Endothelial cell of umbilical vein (primary cell): ENCODE measurements around the gene PATE3. TPM values are rescaled to one million over a fixed set of nuclear protein-coding genes. Genes with fewer than 3 reads are reported as not detected.

Experiments used
- BruUV-seq: library from RNA; stranded (reverse); fragments of 400-500 nt; replicated peaks from 2 replicates; lab custom pipeline; 2021; lab: Mats Ljungman, UMichigan
- CTCF ChIA-PET: fragments of 300-600, 350-600 bp; sonication (Branson Sonifier 250); formaldehyde crosslinking; loops from one replicate; lab custom pipeline; 2021; ENCODE audit warnings: antibody characterized with exemption, inconsistent platforms; lab: Charles Lee
- POLR2A ChIA-PET: fragments of 300-600, 350-600 bp; sonication (Branson Sonifier 250); formaldehyde crosslinking; loops from one replicate; lab custom pipeline; 2021; ENCODE audit warnings: antibody characterized with exemption, inconsistent platforms; lab: Charles Lee
- DNase-seq: peaks from one replicate; pipeline ENCODE4 v3.0.0-alpha.2; 2011; ENCODE audit warnings: low read depth, low spot score
- FAIRE-seq: peaks from 2 replicates; lab custom pipeline; 2011; peaks lifted over from hg19 to GRCh38; lab: Jason Lieb, UNC
- H2AFZ ChIP-seq: 2 replicates; pipeline ENCODE4 v1.6.0; 2012; ENCODE audit warnings: low read depth, low read length, control low read depth, inconsistent platforms
- H3K27ac ChIP-seq: 2 replicates; pipeline ENCODE4 v1.5.1; 2011; ENCODE audit warnings: low read depth, mild to moderate bottlenecking, control low read depth, low read length, moderate library complexity; ENCODE audit not compliant: insufficient read depth
- H3K27me3 ChIP-seq, 2 experiments: 2 replicates each; pipeline versions ENCODE4 v1.6.0 to v1.6.1; 2011; ENCODE audit warnings: low read length in 2 of 2, mixed read lengths in 1 of 2; ENCODE audit not compliant: control insufficient read depth in 2 of 2, insufficient read depth in 2 of 2
- H3K36me3 ChIP-seq, 2 experiments: 2 replicates in 1 of 2; 3 replicates in 1 of 2; pipeline ENCODE4 v1.5.1; 2011; ENCODE audit warnings: low read length in 2 of 2, mild to moderate bottlenecking in 1 of 2, moderate library complexity in 1 of 2; ENCODE audit not compliant: control insufficient read depth in 2 of 2, insufficient read depth in 2 of 2; ENCODE audit errors: extremely low read depth in 1 of 2
- H3K4me1 ChIP-seq: 3 replicates; pipeline ENCODE4 v1.5.1; 2011; ENCODE audit warnings: mild to moderate bottlenecking, low read length; ENCODE audit not compliant: control insufficient read depth, insufficient read depth; ENCODE audit errors: extremely low read depth
- H3K4me2 ChIP-seq: 2 replicates; pipeline ENCODE4 v1.6.1; 2011; ENCODE audit warnings: low read length, control low read depth, mixed read lengths; ENCODE audit not compliant: insufficient read depth
- H3K4me3 ChIP-seq, 3 experiments: fragments of 200-600 bp in 1 of 3; sonication (generic), shearing (Covaris generic) in 1 of 3; replicated peaks in 1 of 3; 2 replicates each; pipeline ENCODE4 v1.5.1; 2011 to 2016; ENCODE audit warnings: control low read depth in 3 of 3, low read length in 3 of 3, mild to moderate bottlenecking in 2 of 3, inconsistent platforms in 1 of 3, low read depth in 1 of 3, moderate library complexity in 1 of 3; ENCODE audit not compliant: insufficient read depth in 1 of 3
- H3K79me2 ChIP-seq: 2 replicates; pipeline ENCODE4 v1.6.0; 2012; ENCODE audit warnings: low read length, inconsistent platforms; ENCODE audit not compliant: control insufficient read depth, insufficient read depth
- H3K9ac ChIP-seq: replicated peaks from 2 replicates; pipeline ENCODE3; 2011; ENCODE audit warnings: low read length, control low read depth; ENCODE audit not compliant: insufficient read depth; ENCODE audit errors: extremely low read depth
- H3K9me1 ChIP-seq: replicated peaks from 3 replicates; pipeline ENCODE4 v1.6.0; 2011; ENCODE audit warnings: mild to moderate bottlenecking, low read length; ENCODE audit not compliant: control insufficient read depth, insufficient read depth; ENCODE audit errors: extremely low read depth
- H3K9me3 ChIP-seq: replicated peaks from 2 replicates; pipeline ENCODE4 v1.5.1; 2012; ENCODE audit warnings: low read length, inconsistent platforms; ENCODE audit not compliant: control insufficient read depth, insufficient read depth
- H4K20me1 ChIP-seq: replicated peaks from 2 replicates; pipeline ENCODE3; 2011; ENCODE audit warnings: mild to moderate bottlenecking, low read length; ENCODE audit not compliant: control insufficient read depth, insufficient read depth; ENCODE audit errors: extremely low read depth
- CTCF ChIP-seq, 2 donors: IDR thresholded peaks; 1 replicate in 1 of 2; 2 replicates in 1 of 2; pipeline ENCODE4 v1.5.1; 2011; ENCODE audit warnings: low read length in 2 of 2, mild to moderate bottlenecking in 2 of 2, moderate library complexity in 2 of 2, control low read depth in 1 of 2, inconsistent platforms in 1 of 2, low read depth in 1 of 2; ENCODE audit not compliant: insufficient read depth in 1 of 2; ENCODE audit errors: extremely low read depth in 1 of 2
- EZH2 ChIP-seq: IDR thresholded peaks from 2 replicates; pipeline ENCODE4 v1.6.1; 2012; ENCODE audit warnings: borderline replicate concordance, low read depth, mild to moderate bottlenecking, moderate library complexity, low read length, inconsistent platforms; ENCODE audit not compliant: severe bottlenecking
- FOS ChIP-seq: IDR thresholded peaks from 2 replicates; pipeline ENCODE4 v1.6.1; 2011; ENCODE audit warnings: mild to moderate bottlenecking, low read length, moderate library complexity, borderline replicate concordance; ENCODE audit not compliant: insufficient read depth
- GATA2 ChIP-seq: IDR thresholded peaks from 2 replicates; pipeline ENCODE4 v1.7.0; 2011; ENCODE audit warnings: low read depth, mild to moderate bottlenecking, moderate library complexity, mixed read lengths, low read length; ENCODE audit not compliant: insufficient read length, insufficient read depth
- JUN ChIP-seq: IDR thresholded peaks from 2 replicates; pipeline ENCODE4 v1.6.1; 2011; ENCODE audit warnings: borderline replicate concordance, low read depth; ENCODE audit not compliant: insufficient read length, insufficient read depth
- MAX ChIP-seq: IDR thresholded peaks from 2 replicates; pipeline ENCODE4 v1.6.1; 2011; ENCODE audit not compliant: insufficient read depth, insufficient read length
- MYC ChIP-seq: IDR thresholded peaks from one replicate; pipeline ENCODE4 v1.6.1; 2011; ENCODE audit warnings: mild to moderate bottlenecking, low read depth, low read length
- POLR2A ChIP-seq: IDR thresholded peaks from 2 replicates; pipeline ENCODE4 v1.6.1; 2012; ENCODE audit warnings: low read depth, mild to moderate bottlenecking, control low read depth, low read length
- POLR2AphosphoS5 ChIP-seq: IDR thresholded peaks from 2 replicates; pipeline ENCODE4 v1.6.1; 2012; ENCODE audit warnings: low read depth, mild to moderate bottlenecking, control low read depth, low read length, moderate library complexity; ENCODE audit not compliant: insufficient read depth
- dilution Hi-C: fragments of 300-500 bp; cut with MboI; formaldehyde crosslinking; loops from one replicate; pipeline ENCODE4 v1.15.0; 2019; ENCODE audit warnings: low sequenced_read_pairs; ENCODE audit not compliant: extremely low pct_ligation_motif_present
- intact Hi-C: fragments of 100-400 bp; cut with micrococcal nuclease; formaldehyde crosslinking; loops from one replicate; pipeline ENCODE4 v1.10.0; 2022
- polyA plus RNA-seq, 4 experiments: library from polyadenylated mRNA; depleted of rRNA in 3 of 4; stranded (reverse) in 3 of 4; unstranded in 1 of 4; fragments of >200 nt; gene quantifications; 2 replicates each; pipeline versions ENCODE4 v1.2.1 to v1.2.3, GENCODE V29; 2011 to 2012; ENCODE audit warnings: missing spikeins in 1 of 4
- total RNA-seq: library from RNA; stranded (reverse); gene quantifications from 2 replicates; pipeline ENCODE4 v1.2.3, GENCODE V29; 2021

PATE3 gene
- total and polyA plus RNA-seq, 2 donors (not counting 3 experiments of a cell fraction or from before 2014, with no cell fraction given) = not detected

GRCh38 chr11:125768336-125769046, 19.4 kb upstream of the PATE3 start:
- Histone ChIP-seq H3K4me2 (no peak overlapping the region), H3K9me3 (no peaks in the 10 kb centered on the region), H2AFZ (no peak overlapping the region), H3K27me3 (peaks cover 0 to 10% of the 10 kb centered on the region in 2 experiments), H3K4me3 (no peak overlapping the region), H3K9ac (no peak overlapping the region), H3K79me2 (no peaks in the 10 kb centered on the region), H4K20me1 (no peaks in the 10 kb centered on the region), H3K36me3 (no peaks in the 10 kb centered on the region), H3K4me1 (no peaks in the 10 kb centered on the region), H3K9me1 (no peaks in the 10 kb centered on the region), H3K27ac (no peak overlapping the region)
- intact Hi-C loops (no loop called here), dilution Hi-C loops (no loop called here)
- FAIRE-seq (no peak), DNase-seq (no peak)
- BruUV-seq = no TSS peak
- TF ChIP-seq FOS (no peak), POLR2AphosphoS5 (no peak), MYC (no peak), MAX (no peak), EZH2 (no peak), GATA2 (no peak), POLR2A (no peak), CTCF (IDR thresholded peaks at IDR 0.05; ENCODE audit: extremely low read depth in 1 of 2, insufficient read depth in 1 of 2, low read depth in 1 of 2, low read length in 2 of 2) (no peak), JUN (no peak)
- ChIA-PET CTCF (no interaction called here), POLR2A (no interaction called here)
